GM12878 (cell line): Measurements from ENCODE around the gene DDX10. TPM values are rescaled to one million over a fixed set of nuclear protein-coding genes. Genes with fewer than 3 reads are reported as not detected.
"Not testable (repeated sequence)": the region's sequence is repeated elsewhere in the genome, so short reads cannot be mapped to it uniquely, and the experiment has no call there.

Experiments
- ATAC-seq: fragments of 200-7000 bp; cut with Tn5 transposase; 3 replicates; pipeline ENCODE4 v1.9.1; 2020; ENCODE audit warnings: mild to moderate bottlenecking, moderate library complexity
- BruUV-seq: library from RNA; stranded (reverse); fragments of 400-500 nt; replicated peaks from 2 replicates; lab custom pipeline; 2021; lab: Mats Ljungman, UMichigan
- CTCF ChIA-PET: fragments of 300-600 bp; sonication (Branson Sonifier 250); formaldehyde crosslinking; extraction: SDS; loops from one replicate; lab custom pipeline; 2021; ENCODE audit warnings: inconsistent platforms; lab: Yijun Ruan, JAX
- POLR2A ChIA-PET: fragments of 350-600 bp; formaldehyde crosslinking; extraction: SDS; loops from one replicate; lab custom pipeline; 2021; ENCODE audit warnings: inconsistent platforms; lab: Charles Lee
- RAD21 ChIA-PET: fragments of 300-600 bp; sonication (Branson Sonifier 250); formaldehyde crosslinking; loops from one replicate; lab custom pipeline; 2023; ENCODE audit warnings: antibody characterized with exemption; ENCODE audit not compliant: unreplicated experiment; lab: Charles Lee
- SMC1A ChIA-PET: fragments of 300-600 bp; sonication (Branson Sonifier 250); formaldehyde crosslinking; loops from one replicate; lab custom pipeline; 2023; ENCODE audit not compliant: unreplicated experiment, uncharacterized antibody; lab: Charles Lee
- DNase-seq: peaks from one replicate; pipeline ENCODE4 v3.0.0-alpha.2; 2011; ENCODE audit warnings: low read depth, low spot score
- FAIRE-seq: peaks from 3 replicates; lab custom pipeline; 2011; peaks lifted over from hg19 to GRCh38; lab: Jason Lieb, UNC
- H2AFZ ChIP-seq: 2 replicates; pipeline ENCODE4 v1.6.0; 2011; ENCODE audit warnings: low read depth, low read length, control low read depth; ENCODE audit not compliant: control insufficient read depth
- H3K27ac ChIP-seq: 2 replicates; pipeline ENCODE4 v1.5.1; 2011; ENCODE audit warnings: control low read depth; ENCODE audit not compliant: control insufficient read depth, insufficient read depth
- H3K27me3 ChIP-seq, 2 experiments: replicated peaks in 1 of 2; 2 replicates each; pipeline versions ENCODE4 v1.6.0 to v1.6.1; 2011; ENCODE audit warnings: low read length in 1 of 2; ENCODE audit not compliant: control insufficient read depth in 2 of 2, insufficient read depth in 2 of 2
- H3K36me3 ChIP-seq, 2 experiments: 2 replicates each; pipeline ENCODE4 v1.5.1; 2011; ENCODE audit warnings: low read length in 1 of 2; ENCODE audit not compliant: control insufficient read depth in 2 of 2, insufficient read depth in 2 of 2
- H3K4me1 ChIP-seq: 2 replicates; pipeline ENCODE4 v1.6.1; 2011; ENCODE audit warnings: mild to moderate bottlenecking, low read length, moderate library complexity, mixed read lengths; ENCODE audit not compliant: control insufficient read depth, insufficient read depth
- H3K4me2 ChIP-seq: 2 replicates; pipeline ENCODE4 v1.6.0; 2011; ENCODE audit warnings: control low read depth; ENCODE audit not compliant: control insufficient read depth, insufficient read depth
- H3K4me3 ChIP-seq: fragments of 200-600 bp; sonication (generic); 2 replicates; pipeline ENCODE4 v1.5.1; 2016
- H3K79me2 ChIP-seq: 2 replicates; pipeline ENCODE4 v1.6.0; 2011; ENCODE audit warnings: low read length; ENCODE audit not compliant: control insufficient read depth, insufficient read depth
- H3K9ac ChIP-seq: 2 replicates; pipeline ENCODE4 v1.8.0; 2011; ENCODE audit warnings: low read length, control low read depth, mixed read lengths; ENCODE audit not compliant: control insufficient read depth, insufficient read depth
- H3K9me3 ChIP-seq: replicated peaks from 3 replicates; pipeline ENCODE4 v1.5.1; 2011; ENCODE audit warnings: mild to moderate bottlenecking, low read length; ENCODE audit not compliant: control insufficient read depth, insufficient read depth
- H4K20me1 ChIP-seq: 2 replicates; pipeline ENCODE4 v1.6.0; 2011; ENCODE audit not compliant: control insufficient read depth, insufficient read depth
- BRCA1 ChIP-seq: IDR thresholded peaks from 2 replicates; pipeline ENCODE4 v1.6.1; 2011; ENCODE audit warnings: low read depth, low read length, improper control_type of control experiment
- CBX5 ChIP-seq: sonication (generic); IDR thresholded peaks from 2 replicates; pipeline ENCODE4 v1.6.1; 2016; ENCODE audit warnings: low read depth, moderate library complexity, mild to moderate bottlenecking, inconsistent platforms
- EP300 ChIP-seq, 2 experiments: fragments of 150-350 bp in 1 of 2; IDR thresholded peaks; 2 replicates each; pipeline ENCODE4 v1.6.1; 2011 to 2012; ENCODE audit warnings: low read depth in 2 of 2, low read length in 2 of 2, borderline replicate concordance in 1 of 2, improper control_type of control experiment in 1 of 2, inconsistent platforms in 1 of 2; ENCODE audit not compliant: control insufficient read depth in 1 of 2
- NR2F1 ChIP-seq: fragments of 450-650 bp; conservative IDR thresholded peaks from 2 replicates; pipeline ENCODE4 v1.6.1; 2017; ENCODE audit warnings: mild to moderate bottlenecking
- SMAD5 ChIP-seq: IDR thresholded peaks from 2 replicates; pipeline ENCODE4 v1.6.1; 2016; ENCODE audit warnings: antibody characterized with exemption, low read depth
- ZNF274 ChIP-seq: IDR thresholded peaks from one replicate; pipeline ENCODE4 v1.8.0; 2011; ENCODE audit not compliant: insufficient read length, insufficient read depth
- WGBS: methylation state at CpG from one replicate; pipeline ENCODE4 v1.1.6; 2016; ENCODE audit warnings: low lambda C conversion rate; ENCODE audit not compliant: insufficient replicate concordance, insufficient coverage; ENCODE audit errors: missing lambda C conversion rate; 5-methylcytosine and 5-hydroxymethylcytosine counted together
- in situ Hi-C: fragments of 300-500 bp; cut with MboI; formaldehyde crosslinking; loops from 9 replicates; pipeline ENCODE4 v1.14.3; 2018; ENCODE audit warnings: mixed read lengths
- intact Hi-C: fragments of 100-400 bp; cut with micrococcal nuclease; formaldehyde crosslinking; loops from one replicate; pipeline ENCODE4 v1.14.2; 2022; ENCODE audit not compliant: unreplicated experiment
- polyA plus RNA-seq, 11 experiments: library from polyadenylated mRNA; depleted of rRNA in 4 of 11; unstranded in 6 of 11; stranded (reverse) in 5 of 11; fragments of >200 nt; fragmentation: Nextera tagmentation in 4 of 11; fragmentation: Illumina TruSeq in 1 of 11; extraction: Ambion mirVana in 4 of 11; extraction: Trizol in 1 of 11; gene quantifications; 1 replicate in 1 of 11; 2 replicates in 10 of 11; pipeline versions ENCODE4 v1.2.1 to v1.2.3, GENCODE V29; 2011 to 2016; ENCODE audit warnings: inconsistent platforms in 2 of 11, missing spikeins in 2 of 11, low read depth in 1 of 11
- total RNA-seq, 4 experiments: library from RNA; depleted of rRNA in 3 of 4; stranded (reverse); fragments of >200 nt in 3 of 4; fragmentation: Illumina TruSeq in 1 of 4; extraction: Trizol in 1 of 4; gene quantifications; 2 replicates each; pipeline versions ENCODE4 v1.2.1 to v1.2.3, GENCODE V29; 2013 to 2021

DDX10 gene
- total and polyA plus RNA-seq, 10 of the 15 experiments (the other 5 are each of a cell fraction or from before 2014, with no cell fraction given), result 20.9 to 51.5 (median 31.9) TPM

DNA sequence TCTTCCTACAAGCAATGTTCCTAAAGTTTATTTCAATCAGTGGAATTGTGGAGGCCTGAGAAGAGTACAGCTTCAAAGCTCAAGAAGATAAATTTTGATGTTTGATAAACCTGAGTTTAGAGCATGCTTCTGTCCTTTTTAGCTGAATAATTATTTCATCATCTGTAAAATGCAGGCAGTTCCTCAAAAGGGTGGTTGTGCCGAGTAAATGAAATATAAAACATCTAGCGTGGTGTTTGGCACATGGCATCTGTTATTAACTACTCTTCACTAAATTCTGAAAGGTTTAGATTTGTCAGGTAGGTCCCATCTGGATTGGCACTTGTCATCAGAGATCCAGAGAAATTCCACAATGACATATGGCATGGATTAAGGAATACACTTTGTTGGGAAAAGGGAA lies 155.1 kb downstream of the DDX10 start:
- 95% methylated on average over 2 of the region's 2 CpGs for WGBS
- BruUV-seq, result no TSS peak
- Histone ChIP-seq H3K27ac (no peak overlapping the region), H3K4me2 (no peak overlapping the region), H3K4me1 (no peaks in the 10 kb centered on the region), H3K4me3 (no peak overlapping the region), H2AFZ (no peak overlapping the region), H4K20me1 (no peaks in the 10 kb centered on the region), H3K9me3 (no peaks in the 10 kb centered on the region; the same call in 2 of the 3 replicates), H3K79me2 (no peaks in the 10 kb centered on the region), H3K27me3 (no peaks in the 10 kb centered on the region), H3K36me3 (no peaks in the 10 kb centered on the region; a peak in 1 of 4 replicates), H3K9ac (no peak overlapping the region)
- ChIA-PET RAD21 (no interaction called here), SMC1A (no interaction called here), CTCF (no interaction called here), POLR2A (no interaction called here)
- FAIRE-seq (no peak), ATAC-seq (no peak), DNase-seq (no peak)
- in situ Hi-C loops (no loop called here), intact Hi-C loops (no loop called here)
- TF ChIP-seq EP300 (IDR thresholded peaks at IDR 0.05; ENCODE audit: borderline replicate concordance in 1 of 2, control insufficient read depth in 1 of 2, low read depth in 2 of 2, low read length in 2 of 2) (no peak), SMAD5 (no peak), BRCA1 (no peak), CBX5 (no peak), ZNF274 (no peak), NR2F1 (no peak)

GRCh38 chr11:108823960-108824359 lies 159.1 kb downstream of the DDX10 start:
- DNase-seq, H3K4me1 ChIP-seq, in situ Hi-C loops, CTCF ChIA-PET, H3K27ac ChIP-seq, H3K9me3 ChIP-seq, H3K4me2 ChIP-seq, BruUV-seq, H4K20me1 ChIP-seq, H3K79me2 ChIP-seq, H3K4me3 ChIP-seq, H3K9ac ChIP-seq, intact Hi-C loops, POLR2A ChIA-PET, H3K36me3 ChIP-seq, FAIRE-seq, H3K27me3 ChIP-seq, ATAC-seq, RAD21 ChIA-PET, H2AFZ ChIP-seq: not testable (repeated sequence)
- SMC1A ChIA-PET, result interaction anchor here (1.0 to 2.2 kb wide), 5 partner anchors 10 to 92 kb away, joined by 3 to 7 read pairs (median 3); no protein-coding TSS in a partner anchor
- 97% methylated on average over 11 of the region's 11 CpGs for WGBS
